ENCODE data around the gene DGKZ. TPM values are rescaled to one million over a fixed set of nuclear protein-coding genes. Genes with fewer than 3 reads are reported as not detected.

The DGKZ gene
- total RNA-seq, 1 donor from 2014 or later, result 127 TPM

DNA sequence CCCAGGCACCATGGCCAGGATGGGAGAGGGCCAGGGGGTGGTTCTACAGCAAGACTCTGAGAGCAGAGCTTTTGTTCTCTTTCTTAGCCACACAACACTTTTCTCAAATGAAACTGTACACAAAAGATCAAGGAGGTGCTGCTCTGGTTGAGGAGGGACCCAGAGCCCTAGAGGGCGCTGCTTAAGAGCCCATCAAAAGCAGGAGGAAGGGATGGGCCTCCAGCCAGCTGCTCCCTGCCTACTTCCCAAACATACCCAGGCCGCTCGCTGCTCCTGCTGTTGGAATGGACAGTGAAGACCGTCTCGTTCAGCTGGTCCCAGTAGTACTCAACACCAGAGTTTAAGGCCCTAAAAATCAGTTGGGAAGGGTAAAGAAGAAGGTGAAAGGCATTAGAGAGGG, 62.8 kb downstream of the DGKZ start:
- peaks cover 17% of the 10 kb centered on the region for H3K36me3 Mint-ChIP-seq (ENCODE audit: low read depth, unreplicated experiment)
- DNase-seq (ENCODE audit: low spot score), result peak; percentile 23

DNA sequence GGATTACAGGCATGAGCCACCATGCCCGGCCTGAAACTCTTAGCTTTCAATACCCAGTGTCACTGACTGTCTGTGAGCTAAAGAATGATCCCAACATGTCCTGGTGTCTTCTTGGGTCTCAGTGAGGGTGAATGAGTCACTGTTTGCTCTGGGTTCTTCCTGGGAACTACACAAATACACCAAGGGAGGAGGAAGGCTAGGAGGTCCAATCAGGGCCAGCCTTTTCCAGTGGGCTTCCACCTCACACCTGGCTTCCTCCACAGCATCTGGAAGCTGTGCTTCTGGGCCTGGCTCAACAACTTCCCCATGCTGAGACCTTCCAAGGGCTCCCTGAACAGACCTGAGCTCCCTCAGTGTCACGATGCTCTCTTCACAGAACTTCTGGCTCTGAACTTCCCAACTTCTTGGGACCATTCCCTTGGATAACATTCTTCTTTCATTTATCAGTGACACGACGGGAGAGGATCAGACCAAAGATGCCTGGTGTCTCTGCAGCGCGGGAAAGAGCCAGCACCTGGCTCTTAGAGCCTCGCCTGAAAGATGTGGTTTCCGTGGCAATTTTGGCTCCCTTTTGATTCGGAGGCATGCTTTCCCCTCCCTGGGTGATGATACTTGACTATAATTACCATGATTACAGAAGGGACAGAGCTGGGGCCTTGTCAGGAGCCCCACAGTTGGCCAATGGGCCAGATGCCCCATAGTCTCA, 66.7 kb downstream of the DGKZ start:
- Mint-ChIP-seq H3K4me1 (ENCODE audit: unreplicated experiment) (peaks cover 6% of the 10 kb centered on the region), H3K9me3 (ENCODE audit: unreplicated experiment) (no peaks in the 10 kb centered on the region), H3K27ac (ENCODE audit: unreplicated experiment) (peak overlapping the region; percentile 3), H3K4me3 (ENCODE audit: unreplicated experiment) (no peak overlapping the region), H3K27me3 (ENCODE audit: unreplicated experiment) (peaks cover 6% of the 10 kb centered on the region), H3K36me3 (ENCODE audit: low read depth, unreplicated experiment) (peaks cover 21% of the 10 kb centered on the region)
- TF ChIP-seq, protein P1, sequence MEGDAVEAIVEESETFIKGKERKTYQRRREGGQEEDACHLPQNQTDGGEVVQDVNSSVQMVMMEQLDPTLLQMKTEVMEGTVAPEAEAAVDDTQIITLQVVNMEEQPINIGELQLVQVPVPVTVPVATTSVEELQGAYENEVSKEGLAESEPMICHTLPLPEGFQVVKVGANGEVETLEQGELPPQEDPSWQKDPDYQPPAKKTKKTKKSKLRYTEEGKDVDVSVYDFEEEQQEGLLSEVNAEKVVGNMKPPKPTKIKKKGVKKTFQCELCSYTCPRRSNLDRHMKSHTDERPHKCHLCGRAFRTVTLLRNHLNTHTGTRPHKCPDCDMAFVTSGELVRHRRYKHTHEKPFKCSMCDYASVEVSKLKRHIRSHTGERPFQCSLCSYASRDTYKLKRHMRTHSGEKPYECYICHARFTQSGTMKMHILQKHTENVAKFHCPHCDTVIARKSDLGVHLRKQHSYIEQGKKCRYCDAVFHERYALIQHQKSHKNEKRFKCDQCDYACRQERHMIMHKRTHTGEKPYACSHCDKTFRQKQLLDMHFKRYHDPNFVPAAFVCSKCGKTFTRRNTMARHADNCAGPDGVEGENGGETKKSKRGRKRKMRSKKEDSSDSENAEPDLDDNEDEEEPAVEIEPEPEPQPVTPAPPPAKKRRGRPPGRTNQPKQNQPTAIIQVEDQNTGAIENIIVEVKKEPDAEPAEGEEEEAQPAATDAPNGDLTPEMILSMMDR (IDR thresholded peaks at IDR 0.05; ENCODE audit: unreplicated experiment), result no peak
- no peak for DNase-seq (ENCODE audit: low spot score)

More for the DNA sequence above, 62.8 kb downstream of the DGKZ start:
- Mint-ChIP-seq H3K9me3 (ENCODE audit: unreplicated experiment) (no peaks in the 10 kb centered on the region), H3K27ac (ENCODE audit: unreplicated experiment) (peak overlapping the region; percentile 52), H3K4me3 (ENCODE audit: unreplicated experiment) (no peak overlapping the region), H3K27me3 (ENCODE audit: unreplicated experiment) (peaks cover 9% of the 10 kb centered on the region), H3K4me1 (ENCODE audit: unreplicated experiment) (no peaks in the 10 kb centered on the region)
- TF ChIP-seq, protein P1 (IDR thresholded peaks at IDR 0.05; ENCODE audit: unreplicated experiment), result no peak

DNA sequence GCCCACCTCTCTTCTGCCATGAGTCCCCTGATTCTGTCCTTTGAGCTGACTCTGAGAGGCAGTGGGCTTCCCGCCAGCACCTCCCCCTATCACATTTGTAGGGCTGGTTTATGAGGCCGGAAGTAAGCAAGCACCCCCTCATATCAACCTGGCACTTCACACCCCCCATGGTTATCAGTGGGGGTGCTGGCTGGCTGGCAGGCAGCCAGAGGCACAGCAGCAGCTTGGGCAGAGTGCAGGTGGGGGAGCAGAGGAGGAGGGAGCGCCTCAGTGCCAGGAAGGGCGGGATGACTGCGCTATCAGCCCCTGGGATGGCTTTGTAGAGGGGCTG, 67.2 kb downstream of the DGKZ start:
- H3K4me3 Mint-ChIP-seq (ENCODE audit: unreplicated experiment), result no peak overlapping the region
- peaks cover 21% of the 10 kb centered on the region for H3K36me3 Mint-ChIP-seq (ENCODE audit: low read depth, unreplicated experiment)
- H3K27me3 Mint-ChIP-seq (ENCODE audit: unreplicated experiment), result peaks cover 6% of the 10 kb centered on the region
- DNase-seq (ENCODE audit: low spot score), result no peak
- TF ChIP-seq, protein P1 (IDR thresholded peaks at IDR 0.05; ENCODE audit: unreplicated experiment), result no peak
- no peaks in the 10 kb centered on the region for H3K9me3 Mint-ChIP-seq (ENCODE audit: unreplicated experiment)
- H3K4me1 Mint-ChIP-seq (ENCODE audit: unreplicated experiment), result peaks cover 8% of the 10 kb centered on the region
- peak overlapping the region; percentile 3 for H3K27ac Mint-ChIP-seq (ENCODE audit: unreplicated experiment)

DNA sequence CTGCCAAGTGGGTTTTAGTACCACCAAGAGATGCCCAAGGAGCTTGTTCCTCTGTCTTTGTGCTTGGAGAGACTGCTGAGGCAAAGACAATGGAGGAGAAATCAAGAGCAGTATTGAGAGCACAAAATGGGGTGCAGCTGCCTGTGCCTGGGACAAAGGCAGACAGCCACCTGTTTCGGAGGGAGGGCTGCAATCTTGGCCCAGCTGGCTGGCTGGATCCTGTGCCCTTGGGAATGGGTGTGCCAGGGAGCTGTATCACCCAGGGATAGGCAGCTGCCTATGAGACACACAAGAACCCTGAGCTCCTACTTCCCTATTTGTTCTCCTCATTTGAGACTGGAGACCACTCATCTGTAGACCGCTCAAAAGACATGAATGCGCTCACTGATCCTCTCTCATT, 67.6 kb downstream of the DGKZ start:
- Mint-ChIP-seq H3K36me3 (ENCODE audit: low read depth, unreplicated experiment) (peaks cover 21% of the 10 kb centered on the region), H3K27ac (ENCODE audit: unreplicated experiment) (no peak overlapping the region), H3K4me3 (ENCODE audit: unreplicated experiment) (peak overlapping the region; percentile 21), H3K9me3 (ENCODE audit: unreplicated experiment) (no peaks in the 10 kb centered on the region), H3K27me3 (ENCODE audit: unreplicated experiment) (peaks cover 5% of the 10 kb centered on the region), H3K4me1 (ENCODE audit: unreplicated experiment) (peaks cover 8% of the 10 kb centered on the region)
- DNase-seq (ENCODE audit: low spot score), result no peak
- TF ChIP-seq, protein P1 (IDR thresholded peaks at IDR 0.05; ENCODE audit: unreplicated experiment), result no peak

DNA sequence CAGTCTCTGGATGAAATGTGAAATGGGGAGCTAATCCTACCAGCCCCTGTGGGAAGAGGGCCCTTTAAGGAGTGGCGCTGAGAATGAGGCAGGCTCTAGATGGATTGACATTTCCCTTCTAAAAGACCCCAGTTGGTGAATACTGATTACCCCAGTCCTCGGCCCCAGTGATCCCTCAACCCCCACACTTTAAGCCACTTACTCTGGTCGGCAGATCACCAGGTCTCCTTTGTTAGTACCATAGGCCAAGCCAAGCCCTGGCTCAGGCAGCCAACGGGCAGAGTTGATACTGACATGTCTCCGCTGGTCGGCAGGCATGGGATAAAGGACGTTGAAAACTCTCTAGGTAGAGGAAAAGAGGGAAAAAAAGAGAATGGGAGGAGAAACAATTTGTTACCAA, 70.4 kb downstream of the DGKZ start:
- H3K9me3 Mint-ChIP-seq (ENCODE audit: unreplicated experiment), result no peaks in the 10 kb centered on the region
- no peak for DNase-seq (ENCODE audit: low spot score)
- TF ChIP-seq, protein P1 (IDR thresholded peaks at IDR 0.05; ENCODE audit: unreplicated experiment), result no peak
- H3K27ac Mint-ChIP-seq (ENCODE audit: unreplicated experiment), result peak overlapping the region; percentile 27
- peaks cover 26% of the 10 kb centered on the region for H3K36me3 Mint-ChIP-seq (ENCODE audit: low read depth, unreplicated experiment)
- no peaks in the 10 kb centered on the region for H3K27me3 Mint-ChIP-seq (ENCODE audit: unreplicated experiment)
- peaks cover 8% of the 10 kb centered on the region for H3K4me1 Mint-ChIP-seq (ENCODE audit: unreplicated experiment)
- H3K4me3 Mint-ChIP-seq (ENCODE audit: unreplicated experiment), result no peak overlapping the region

Measured in endothelial cell (in vitro differentiated cells).